HEK293 (cell line): ENCODE data around the gene ZNF319.

ENCODE experiments used
- GLIS2 ChIP-seq: fragments of 450-650 bp; formaldehyde crosslinking; IDR thresholded peaks from 2 replicates; pipeline ENCODE4 v1.5.1; 2016; ENCODE audit warnings: missing biosample characterization, missing genetic modification characterization
- KLF1 ChIP-seq: fragments of 450-650 bp; formaldehyde crosslinking; IDR thresholded peaks from 2 replicates; pipeline ENCODE4 v1.5.1; 2016; ENCODE audit warnings: missing biosample characterization, missing genetic modification characterization
- KLF10 ChIP-seq: fragments of 450-650 bp; IDR thresholded peaks from 2 replicates; pipeline ENCODE4 v1.5.1; 2018; ENCODE audit warnings: missing biosample characterization, mild to moderate bottlenecking, missing genetic modification characterization
- SCRT1 ChIP-seq: fragments of 450-650 bp; formaldehyde crosslinking; IDR thresholded peaks from 2 replicates; pipeline ENCODE4 v1.5.1; 2016; ENCODE audit warnings: missing biosample characterization, missing genetic modification characterization, borderline replicate concordance
- SP2 ChIP-seq: fragments of 450-650 bp; formaldehyde crosslinking; IDR thresholded peaks from 2 replicates; pipeline ENCODE4 v1.5.1; 2016; ENCODE audit warnings: missing biosample characterization, missing genetic modification characterization
- SP3 ChIP-seq: fragments of 450-650 bp; formaldehyde crosslinking; IDR thresholded peaks from 2 replicates; pipeline ENCODE4 v1.5.1; 2016; ENCODE audit warnings: missing biosample characterization, missing genetic modification characterization
- SP7 ChIP-seq: fragments of 450-650 bp; formaldehyde crosslinking; IDR thresholded peaks from 2 replicates; pipeline ENCODE4 v1.5.1; 2016; ENCODE audit warnings: missing biosample characterization, missing genetic modification characterization
- TSHZ1 ChIP-seq: fragments of 450-650 bp; formaldehyde crosslinking; IDR thresholded peaks from 2 replicates; pipeline ENCODE4 v1.5.1; 2016; ENCODE audit warnings: missing biosample characterization, missing genetic modification characterization, borderline replicate concordance
- WT1 ChIP-seq: fragments of 450-650 bp; formaldehyde crosslinking; IDR thresholded peaks from 2 replicates; pipeline ENCODE4 v1.5.1; 2016; ENCODE audit warnings: missing biosample characterization, missing genetic modification characterization
- ZBTB17 ChIP-seq: fragments of 450-650 bp; formaldehyde crosslinking; IDR thresholded peaks from 2 replicates; pipeline ENCODE4 v1.5.1; 2016; ENCODE audit warnings: missing biosample characterization, missing genetic modification characterization
- ZBTB20 ChIP-seq: fragments of 450-650 bp; formaldehyde crosslinking; IDR thresholded peaks from 2 replicates; pipeline ENCODE4 v1.5.1; 2016; ENCODE audit warnings: missing biosample characterization, missing genetic modification characterization
- ZBTB21 ChIP-seq: fragments of 450-650 bp; formaldehyde crosslinking; IDR thresholded peaks from 2 replicates; pipeline ENCODE4 v1.5.1; 2017; ENCODE audit warnings: missing biosample characterization, missing genetic modification characterization
- ZBTB26 ChIP-seq: fragments of 450-650 bp; formaldehyde crosslinking; optimal IDR thresholded peaks from 2 replicates; pipeline ENCODE3; 2016; ENCODE audit warnings: missing biosample characterization, mild to moderate bottlenecking, missing genetic modification characterization
- ZBTB48 ChIP-seq: fragments of 450-650 bp; formaldehyde crosslinking; IDR thresholded peaks from 2 replicates; pipeline ENCODE4 v1.5.1; 2016; ENCODE audit warnings: missing biosample characterization, missing genetic modification characterization
- ZEB2 ChIP-seq: fragments of 450-650 bp; formaldehyde crosslinking; IDR thresholded peaks from 2 replicates; pipeline ENCODE4 v1.5.1; 2016; ENCODE audit warnings: missing biosample characterization, missing genetic modification characterization
- ZFP3 ChIP-seq: fragments of 450-650 bp; formaldehyde crosslinking; IDR thresholded peaks from 2 replicates; pipeline ENCODE4 v1.5.1; 2016; ENCODE audit warnings: low read depth, missing biosample characterization, missing genetic modification characterization
- ZFP37 ChIP-seq: fragments of 450-650 bp; formaldehyde crosslinking; IDR thresholded peaks from 2 replicates; pipeline ENCODE4 v1.5.1; 2016; ENCODE audit warnings: missing biosample characterization, missing genetic modification characterization
- ZIC2 ChIP-seq: fragments of 450-650 bp; formaldehyde crosslinking; IDR thresholded peaks from 2 replicates; pipeline ENCODE4 v1.5.1; 2016; ENCODE audit warnings: missing biosample characterization, missing genetic modification characterization
- ZNF140 ChIP-seq: fragments of 450-650 bp; formaldehyde crosslinking; IDR thresholded peaks from 2 replicates; pipeline ENCODE4 v1.5.1; 2016; ENCODE audit warnings: missing biosample characterization, missing genetic modification characterization
- ZNF175 ChIP-seq: fragments of 450-650 bp; formaldehyde crosslinking; IDR thresholded peaks from 2 replicates; pipeline ENCODE4 v1.5.1; 2016; ENCODE audit warnings: missing biosample characterization, missing genetic modification characterization
- ZNF2 ChIP-seq: fragments of 450-650 bp; formaldehyde crosslinking; IDR thresholded peaks from 2 replicates; pipeline ENCODE4 v1.5.1; 2016; ENCODE audit warnings: missing biosample characterization, missing genetic modification characterization
- ZNF26 ChIP-seq: fragments of 450-650 bp; formaldehyde crosslinking; IDR thresholded peaks from 2 replicates; pipeline ENCODE4 v1.5.1; 2016; ENCODE audit warnings: missing biosample characterization, missing genetic modification characterization
- ZNF366 ChIP-seq: fragments of 450-650 bp; formaldehyde crosslinking; conservative IDR thresholded peaks from 2 replicates; pipeline ENCODE4 v1.5.1; 2016; ENCODE audit warnings: missing biosample characterization, missing genetic modification characterization
- ZNF530 ChIP-seq: fragments of 450-650 bp; formaldehyde crosslinking; IDR thresholded peaks from 2 replicates; pipeline ENCODE4 v1.5.1; 2016; ENCODE audit warnings: low read depth, missing biosample characterization, missing genetic modification characterization
- ZNF560 ChIP-seq: fragments of 450-650 bp; formaldehyde crosslinking; IDR thresholded peaks from 2 replicates; pipeline ENCODE4 v1.5.1; 2017; ENCODE audit warnings: missing biosample characterization, missing genetic modification characterization, borderline replicate concordance
- ZNF585B ChIP-seq: fragments of 450-650 bp; formaldehyde crosslinking; IDR thresholded peaks from 2 replicates; pipeline ENCODE4 v1.5.1; 2016; ENCODE audit warnings: missing biosample characterization, missing genetic modification characterization
- ZNF600 ChIP-seq: fragments of 450-650 bp; formaldehyde crosslinking; IDR thresholded peaks from 2 replicates; pipeline ENCODE4 v1.5.1; 2016; ENCODE audit warnings: missing biosample characterization, missing genetic modification characterization
- ZNF654 ChIP-seq: fragments of 450-650 bp; formaldehyde crosslinking; IDR thresholded peaks from 2 replicates; pipeline ENCODE4 v1.5.1; 2016; ENCODE audit warnings: low read depth, missing biosample characterization, missing genetic modification characterization
- ZNF791 ChIP-seq: fragments of 450-650 bp; formaldehyde crosslinking; IDR thresholded peaks from 2 replicates; pipeline ENCODE4 v1.5.1; 2016; ENCODE audit warnings: missing biosample characterization, missing genetic modification characterization

The ZNF319 gene

GRCh38 chr16:58000706-58001676, 519 bp upstream of the ZNF319 start, which contains the start of gene USB1 (continued):
- peak; percentile 53; the same call in 1 of the 2 replicates for TF ChIP-seq ZIC2
- no peak for TF ChIP-seq WT1
- no peak for TF ChIP-seq ZNF585B (tag by site-specific recombination)
- peak; percentile 68; the same call in 1 of the 2 replicates for TF ChIP-seq KLF1
- peak; percentile 69 for TF ChIP-seq GLIS2 (tag by site-specific recombination)
- no peak for TF ChIP-seq ZNF26 (tag by site-specific recombination)
- no peak for TF ChIP-seq ZNF791
- peak; percentile 92 for TF ChIP-seq SP2
- TF ChIP-seq SCRT1 (tag by site-specific recombination) = no peak
- peak; percentile 49 for TF ChIP-seq ZBTB26 (tag by site-specific recombination)
- no peak for TF ChIP-seq ZBTB48
- TF ChIP-seq SP7 (tag by site-specific recombination) = peak; percentile 67; the same call in 1 of the 2 replicates
- TF ChIP-seq ZBTB21 (tag by site-specific recombination) = 0 out of 2 replicates have a peak, but pooled peaks have one; percentile 17
- no peak for TF ChIP-seq ZNF2
- no peak for TF ChIP-seq ZNF175 (tag by site-specific recombination)
- no peak for TF ChIP-seq ZNF560 (tag by site-specific recombination)
- no peak for TF ChIP-seq KLF10 (tag by site-specific recombination)
- no peak for TF ChIP-seq TSHZ1 (tag by site-specific recombination)
- TF ChIP-seq ZNF600 (tag by site-specific recombination) = peak; percentile 40; the same call in 1 of the 2 replicates
- TF ChIP-seq ZEB2 (tag by site-specific recombination) = peak; percentile 74
- peak; percentile 96 for TF ChIP-seq SP3
- peak; percentile 12; the same call in 1 of the 2 replicates for TF ChIP-seq ZNF654 (tag by site-specific recombination)
- no peak for TF ChIP-seq ZFP3
- TF ChIP-seq ZBTB20 (tag by site-specific recombination) = peak; percentile 66; the same call in 1 of the 2 replicates
- 0 out of 2 replicates have a peak, but pooled peaks have one; percentile 7 for TF ChIP-seq ZNF530 (tag by site-specific recombination)
- no peak for TF ChIP-seq ZNF140 (tag by site-specific recombination)
- peak; percentile 64 for TF ChIP-seq ZBTB17 (tag by site-specific recombination)
- TF ChIP-seq ZFP37 = no peak
- no peak for TF ChIP-seq ZNF366 (tag by site-specific recombination)
